Naive thymus-derived CD8-positive, alpha-beta T cell (primary cell): ENCODE data around the gene BRSK2. TPM values are rescaled to one million over a fixed set of nuclear protein-coding genes. Genes with fewer than 3 reads are reported as not detected.

Source experiments
- ATAC-seq, 2 donors: fragments of 150-1000 bp; cut with Tn5 transposase in 1 of 2; sonication (Bioruptor Pico), chemical (Tn5 transposase) in 1 of 2; 1 replicate in 1 of 2; 2 replicates in 1 of 2; pipeline ENCODE4 v1.10.0; 2021; ENCODE audit warnings: mild to moderate bottlenecking in 2 of 2, moderate library complexity in 2 of 2
- POLR2A ChIA-PET: fragments of 350-600 bp; sonication (Branson Sonifier 250); formaldehyde crosslinking; loops from one replicate; lab custom pipeline; 2021; ENCODE audit warnings: antibody characterized with exemption; lab: Charles Lee
- DNase-seq, 10 donors: peaks; one replicate each; pipeline versions ENCODE4 v3.0.0 to v3.0.0-alpha.2; 2020 to 2022
- H3K27ac Mint-ChIP-seq, 10 donors: one replicate each; pipeline ENCODE4 v1.8.0; 2020 to 2022; ENCODE audit warnings: mild to moderate bottlenecking in 10 of 10, mixed read lengths in 10 of 10, moderate library complexity in 4 of 10, inconsistent platforms in 1 of 10
- H3K27me3 Mint-ChIP-seq, 5 donors: one replicate each; pipeline ENCODE4 v1.8.0; 2021 to 2022; ENCODE audit warnings: mixed read lengths in 5 of 5
- H3K36me3 Mint-ChIP-seq, 3 donors: one replicate each; pipeline ENCODE4 v1.8.0; 2020 to 2022; ENCODE audit warnings: mixed read lengths in 3 of 3, mild to moderate bottlenecking in 2 of 3, inconsistent platforms in 1 of 3
- H3K4me1 Mint-ChIP-seq, 4 donors: one replicate each; pipeline ENCODE4 v1.8.0; 2021 to 2022; ENCODE audit warnings: mixed read lengths in 4 of 4
- H3K4me3 Mint-ChIP-seq, 10 donors: one replicate each; pipeline ENCODE4 v1.8.0; 2020 to 2022; ENCODE audit warnings: mild to moderate bottlenecking in 10 of 10, mixed read lengths in 10 of 10, moderate library complexity in 6 of 10, inconsistent platforms in 1 of 10
- H3K9me3 Mint-ChIP-seq, 9 donors: one replicate each; pipeline ENCODE4 v1.8.0; 2020 to 2022; ENCODE audit warnings: mixed read lengths in 9 of 9, mild to moderate bottlenecking in 3 of 9, inconsistent platforms in 1 of 9, moderate library complexity in 1 of 9
- polyA plus RNA-seq, 3 donors: library from polyadenylated mRNA; unstranded; fragments of 300-500 nt; fragmentation: Illumina TruSeq; gene quantifications; one replicate each; pipeline ENCODE4 v1.2.3, GENCODE V29; 2021
- total RNA-seq, 8 experiments: library from RNA in 2 of 8; stranded (reverse) in 2 of 8; gene quantifications; one replicate each; pipeline ENCODE4 v1.2.3 and lab custom pipeline; 2021 to 2026

Gene BRSK2
- total and polyA plus RNA-seq, 5 experiments from 2014 or later: 0.42 to 1.3 TPM; not detected in 3

DNA sequence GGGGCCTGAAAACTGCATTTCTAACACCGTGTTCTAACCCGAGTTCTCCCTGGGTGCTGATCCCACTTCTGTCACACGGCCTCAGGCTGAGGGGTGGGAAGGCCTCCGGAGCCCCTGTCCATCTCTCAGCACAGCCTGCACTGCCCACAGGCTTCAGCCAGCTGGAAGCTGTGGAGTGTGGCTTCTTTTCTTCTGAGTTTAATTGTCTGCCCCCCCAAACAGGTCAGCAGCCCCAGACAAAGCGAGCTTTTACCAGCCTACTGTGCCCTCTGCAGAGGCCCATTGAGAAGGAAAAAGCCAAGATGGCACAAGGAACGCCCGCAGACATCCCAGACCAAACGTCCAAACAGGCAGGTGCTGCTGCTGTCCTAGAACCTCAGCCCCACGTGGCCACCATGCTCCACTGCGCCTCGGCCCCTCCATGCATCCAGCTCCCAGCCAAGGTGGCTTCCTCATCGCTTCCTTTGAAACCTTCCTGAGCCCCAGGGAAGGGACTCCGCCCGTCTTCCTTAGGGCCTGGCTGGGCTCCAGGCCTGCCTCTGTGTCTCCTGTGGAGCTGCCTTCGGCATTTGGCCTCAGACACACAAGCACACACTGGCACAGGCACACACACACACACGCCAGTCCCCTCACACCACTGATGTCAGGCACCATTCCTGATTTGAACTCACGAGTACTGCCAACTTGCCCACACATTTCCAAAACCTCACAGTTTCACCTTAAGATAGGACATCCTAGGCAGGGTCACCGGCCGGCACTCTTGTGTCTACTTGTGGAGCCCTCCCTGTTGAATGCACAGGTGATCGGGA is 95.2 kb downstream of the BRSK2 start:
- Mint-ChIP-seq H3K27ac (peak overlapping the region in 8 of 10 donors; percentile 5 to 88 (median 33)), H3K4me3 (peak overlapping the region in 1 of 10 donors; percentile 1), H3K9me3 (no peaks in the 10 kb centered on the region), H3K36me3 (peaks cover 0 to 9% (median 0%) of the 10 kb centered on the region in 3 donors), H3K27me3 (no peaks in the 10 kb centered on the region), H3K4me1 (peaks cover 20 to 50% (median 43%) of the 10 kb centered on the region in 4 donors)
- peak in 1 of 10 donors; percentile 49 for DNase-seq
- no peak for ATAC-seq
- POLR2A ChIA-PET: no interaction called here

- Mint-ChIP-seq H3K27me3 (no peaks in the 10 kb centered on the region), H3K27ac (peak overlapping the region in 5 of 10 donors; percentile 0 to 73 (median 70)), H3K36me3 (peaks cover 0 to 5% (median 0%) of the 10 kb centered on the region in 3 donors), H3K4me1 (peaks cover 18 to 50% (median 43%) of the 10 kb centered on the region in 4 donors), H3K9me3 (no peaks in the 10 kb centered on the region), H3K4me3 (peak overlapping the region in 3 of 10 donors; percentile 1 to 34 (median 26))
- POLR2A ChIA-PET: no interaction called here
- ATAC-seq: no peak
- DNase-seq: peak in 1 of 10 donors; percentile 51
These were observed 95.8 kb downstream of the BRSK2 start for GRCh38 chr11:1485504-1485885.

DNA sequence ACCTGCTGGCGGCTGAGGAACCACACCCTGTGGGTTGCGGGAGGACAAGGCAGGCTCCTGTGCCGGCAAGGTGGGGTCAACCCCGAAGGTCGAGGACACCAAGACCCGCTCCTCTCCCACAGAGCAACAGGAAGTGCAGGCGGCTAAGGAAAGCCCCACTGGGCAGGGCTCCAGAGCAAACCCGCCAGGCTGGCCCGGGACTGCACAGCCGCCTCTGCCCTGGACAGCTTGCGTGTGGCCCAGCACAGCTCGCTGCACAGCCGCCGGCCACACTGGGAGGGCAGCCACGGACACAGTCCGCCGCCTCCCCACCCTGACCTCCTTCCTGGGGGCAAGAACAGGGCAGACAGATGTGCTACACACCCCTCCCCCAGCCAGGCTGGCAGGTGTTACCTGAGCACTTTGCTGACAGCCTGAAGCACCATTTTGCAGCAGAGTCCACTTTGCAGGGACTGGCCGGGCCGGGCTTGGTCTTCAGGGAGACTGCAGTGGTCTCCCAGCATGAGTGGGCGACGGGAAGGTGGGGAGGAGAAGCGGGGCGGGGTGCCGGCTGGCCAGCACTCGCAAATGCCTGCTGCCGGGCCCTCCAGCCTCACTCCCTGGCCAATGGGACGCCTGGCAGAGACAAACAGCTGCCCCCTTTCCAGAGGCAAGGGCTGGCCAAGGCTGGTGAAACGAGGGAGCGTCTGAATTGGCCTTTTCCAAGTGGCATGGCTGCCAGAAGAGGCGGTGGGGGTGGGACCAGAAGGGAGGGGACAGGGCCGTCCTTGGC is 96.5 kb downstream of the BRSK2 start, which contains the start of gene MOB2:
TSS of gene MOB2 (minus strand) at position 726 of the 772 bp plus-strand sequence. CDS start at position 503, 223 bp downstream.
- POLR2A ChIA-PET: no interaction called here
- Mint-ChIP-seq H3K36me3 (peaks cover 0 to 5% (median 0%) of the 10 kb centered on the region in 3 donors), H3K4me1 (peaks cover 20 to 50% (median 43%) of the 10 kb centered on the region in 4 donors), H3K9me3 (no peaks in the 10 kb centered on the region), H3K4me3 (peak within 1 kb of the TSS in 4 of 10 donors; percentile 22 to 60 (median 30)), H3K27me3 (no peaks in the 10 kb centered on the region), H3K27ac (peak within 1 kb of the TSS in 7 of 10 donors; percentile 4 to 73 (median 61))
- peak; percentile 50 to 71 for ATAC-seq
- peak in 2 of 10 donors; percentile 11 to 54 for DNase-seq

GRCh38 chr11:1487091-1487850 is 97.5 kb downstream of the BRSK2 start:
- peak overlapping the region in 4 of 10 donors; percentile 11 to 60 (median 28) for H3K4me3 Mint-ChIP-seq
- no peak for ATAC-seq
- peaks cover 0 to 5% (median 0%) of the 10 kb centered on the region in 3 donors for H3K36me3 Mint-ChIP-seq
- no peaks in the 10 kb centered on the region for H3K9me3 Mint-ChIP-seq
- H3K27me3 Mint-ChIP-seq: no peaks in the 10 kb centered on the region
- peak overlapping the region in 7 of 10 donors; percentile 4 to 73 (median 52) for H3K27ac Mint-ChIP-seq
- peak in 1 of 10 donors; percentile 42 for DNase-seq
- POLR2A ChIA-PET: no interaction called here
- H3K4me1 Mint-ChIP-seq: peaks cover 21 to 50% (median 45%) of the 10 kb centered on the region in 4 donors

DNA sequence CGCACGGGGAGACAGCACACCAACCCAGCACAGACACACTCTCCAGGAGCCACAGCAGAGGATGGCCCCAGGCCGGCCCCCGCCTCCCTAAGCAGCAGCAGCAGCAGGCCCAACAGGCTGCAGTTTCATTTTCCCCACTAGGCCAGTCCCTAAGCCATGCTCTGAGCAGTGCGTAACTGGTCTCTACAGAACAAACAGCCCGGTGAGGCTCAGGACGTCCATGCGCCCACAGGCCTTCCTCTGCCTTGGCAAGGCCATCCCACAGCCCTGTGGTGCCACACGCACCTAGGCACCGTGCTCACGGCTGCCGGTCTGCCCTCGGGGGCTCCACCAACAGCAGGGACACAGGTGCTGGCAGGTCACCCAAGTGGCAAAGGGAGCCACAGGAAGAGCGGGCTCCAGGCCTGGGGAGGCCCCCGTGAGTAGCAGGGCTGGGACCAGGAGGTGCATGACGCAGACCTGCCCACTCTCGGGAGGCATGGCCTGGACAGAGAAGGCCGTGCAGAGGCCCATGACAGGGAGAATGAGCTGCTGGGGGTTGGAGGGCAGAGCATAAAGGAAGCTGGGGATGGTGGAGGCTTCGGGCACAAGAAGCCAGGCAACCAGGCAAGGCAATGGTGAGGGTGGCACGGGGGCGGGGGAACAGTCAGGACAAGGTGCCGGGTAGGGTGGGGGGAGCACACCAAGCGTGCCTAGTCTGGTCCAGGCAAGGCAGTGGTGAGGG is 98.3 kb downstream of the BRSK2 start:
- Mint-ChIP-seq H3K27ac (peak overlapping the region in 2 of 10 donors; percentile 59 to 73), H3K4me3 (peak overlapping the region in 3 of 10 donors; percentile 11 to 60 (median 22)), H3K4me1 (peaks cover 28 to 56% (median 50%) of the 10 kb centered on the region in 4 donors), H3K9me3 (no peaks in the 10 kb centered on the region), H3K36me3 (peaks cover 0 to 7% (median 0%) of the 10 kb centered on the region in 3 donors), H3K27me3 (no peaks in the 10 kb centered on the region)
- DNase-seq (peak in 1 of 10 donors; percentile 40), ATAC-seq (no peak)
- POLR2A ChIA-PET: interaction anchor here (0.6 kb wide), 1 partner anchor 169 kb away, joined by 3 read pairs; no protein-coding TSS in a partner anchor

DNA sequence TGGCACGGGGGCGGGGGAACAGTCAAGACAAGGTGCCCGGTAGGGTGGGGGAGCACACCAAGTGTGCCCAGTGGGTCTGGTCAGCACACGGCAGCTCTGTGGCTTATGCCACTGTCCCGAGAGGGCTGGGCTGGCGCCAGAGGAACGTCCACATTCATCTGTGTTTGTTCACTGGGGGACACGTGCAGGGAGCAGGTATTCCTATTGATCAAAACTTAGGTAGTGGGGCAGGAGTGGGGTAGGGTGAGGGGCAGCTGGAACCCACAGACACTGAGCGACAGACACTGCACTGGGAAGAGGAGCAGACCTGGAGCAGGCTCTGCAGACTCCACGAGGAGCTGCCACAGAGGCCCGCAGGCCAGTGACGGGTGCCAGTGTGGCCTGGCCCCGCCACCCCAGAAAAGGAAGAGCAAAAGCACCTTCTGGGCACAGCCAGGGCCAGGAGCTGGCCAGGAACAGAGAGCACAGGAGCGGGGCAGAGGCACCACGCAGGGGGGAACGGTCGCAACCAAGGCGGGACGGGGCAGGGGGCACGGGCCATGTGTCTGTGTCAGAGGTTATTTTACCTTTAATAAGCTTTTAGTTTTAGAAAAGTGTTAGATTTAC is 98.9 kb downstream of the BRSK2 start:
- H3K27ac Mint-ChIP-seq: peak overlapping the region in 3 of 10 donors; percentile 27 to 58 (median 48)
- DNase-seq: peak in 1 of 10 donors; percentile 45
- H3K9me3 Mint-ChIP-seq: no peaks in the 10 kb centered on the region
- peaks cover 31 to 56% (median 53%) of the 10 kb centered on the region in 4 donors for H3K4me1 Mint-ChIP-seq
- peaks cover 0 to 7% (median 0%) of the 10 kb centered on the region in 3 donors for H3K36me3 Mint-ChIP-seq
- H3K27me3 Mint-ChIP-seq: no peaks in the 10 kb centered on the region
- no peak for ATAC-seq
- no peak overlapping the region for H3K4me3 Mint-ChIP-seq
- POLR2A ChIA-PET: interaction anchor here (0.6 kb wide), 1 partner anchor 169 kb away, joined by 3 read pairs; no protein-coding TSS in a partner anchor

DNA sequence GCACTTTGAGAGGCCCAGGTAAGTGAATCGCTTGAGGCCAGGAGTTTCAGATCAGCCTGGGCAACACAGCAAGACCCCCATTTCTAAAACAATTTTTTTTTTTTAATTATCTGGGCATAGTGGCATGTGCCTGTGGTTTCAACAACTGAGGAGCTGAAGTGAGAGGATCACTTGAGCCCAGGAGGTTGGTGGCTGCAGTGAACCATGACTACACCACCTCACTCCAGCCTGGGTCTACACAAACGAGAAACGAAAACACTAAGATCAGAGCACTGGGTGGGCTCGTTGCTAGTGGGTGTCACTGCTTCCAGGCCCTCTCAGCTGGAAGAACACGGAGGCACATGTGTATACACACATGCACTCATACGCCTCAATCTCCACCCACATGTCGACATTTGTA is 100.9 kb downstream of the BRSK2 start:
- Mint-ChIP-seq H3K27me3 (no peaks in the 10 kb centered on the region), H3K4me3 (no peak overlapping the region), H3K9me3 (peaks cover 0 to 1% (median 0%) of the 10 kb centered on the region in 9 donors), H3K27ac (no peak overlapping the region), H3K4me1 (peaks cover 31 to 61% (median 59%) of the 10 kb centered on the region in 4 donors), H3K36me3 (peaks cover 0 to 4% (median 0%) of the 10 kb centered on the region in 3 donors)
- POLR2A ChIA-PET: interaction anchor here (0.7 kb wide), 1 partner anchor 23 kb away, joined by 3 read pairs; no protein-coding TSS in a partner anchor
- DNase-seq: no peak
- no peak for ATAC-seq

DNA sequence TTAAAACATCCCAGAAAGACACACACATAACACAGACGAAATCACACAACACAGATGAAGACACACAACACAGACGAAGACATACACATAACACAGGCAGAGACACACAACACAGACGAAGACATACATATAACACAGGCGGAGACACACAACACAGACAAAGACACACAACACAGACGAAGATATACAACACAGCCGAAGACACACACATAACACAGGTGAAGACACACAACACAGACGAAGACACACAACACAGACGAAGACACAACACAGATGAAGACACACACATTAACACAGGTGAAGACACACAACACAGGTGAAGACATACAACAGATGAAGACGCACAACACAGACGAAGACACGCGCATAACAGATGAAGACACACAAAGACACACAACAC is 101.6 kb downstream of the BRSK2 start:
- POLR2A ChIA-PET: no interaction called here
- no peak for ATAC-seq
- Mint-ChIP-seq H3K4me1 (peaks cover 30 to 61% (median 61%) of the 10 kb centered on the region in 4 donors), H3K36me3 (peaks cover 0 to 4% (median 3%) of the 10 kb centered on the region in 3 donors), H3K27ac (no peak overlapping the region), H3K9me3 (peaks cover 0 to 4% (median 0%) of the 10 kb centered on the region in 9 donors), H3K27me3 (no peaks in the 10 kb centered on the region), H3K4me3 (no peak overlapping the region)
- DNase-seq: no peak

GRCh38 chr11:1493650-1494244 is 104.0 kb downstream of the BRSK2 start:
- H3K27me3 Mint-ChIP-seq: no peaks in the 10 kb centered on the region
- no peak for DNase-seq
- H3K4me3 Mint-ChIP-seq: peak overlapping the region in 2 of 10 donors; percentile 25 to 27
- H3K9me3 Mint-ChIP-seq: peaks cover 0 to 4% (median 0%) of the 10 kb centered on the region in 9 donors
- POLR2A ChIA-PET: no interaction called here
- H3K4me1 Mint-ChIP-seq: peaks cover 41 to 71% (median 67%) of the 10 kb centered on the region in 4 donors
- H3K27ac Mint-ChIP-seq: peak overlapping the region in 4 of 10 donors; percentile 22 to 53 (median 26)
- ATAC-seq: no peak
- H3K36me3 Mint-ChIP-seq: peaks cover 0 to 7% (median 5%) of the 10 kb centered on the region in 3 donors

- peaks cover 0 to 4% (median 0%) of the 10 kb centered on the region in 9 donors for H3K9me3 Mint-ChIP-seq
- H3K27me3 Mint-ChIP-seq: no peaks in the 10 kb centered on the region
- H3K4me1 Mint-ChIP-seq: peaks cover 40 to 67% (median 64%) of the 10 kb centered on the region in 4 donors
- H3K27ac Mint-ChIP-seq: no peak overlapping the region
- POLR2A ChIA-PET: no interaction called here
- ATAC-seq (no peak), DNase-seq (no peak)
- peak overlapping the region in 1 of 10 donors; percentile 15 for H3K4me3 Mint-ChIP-seq
- H3K36me3 Mint-ChIP-seq: peaks cover 0 to 13% (median 9%) of the 10 kb centered on the region in 3 donors
These were observed 104.9 kb downstream of the BRSK2 start for GRCh38 chr11:1494650-1495049.
